HG03135 (cell line): ENCODE measurements around the gene BCL11B.

Experiments
- ATAC-seq: cut with Tn5 transposase; IDR thresholded peaks from one replicate; pipeline ENCODE4 v1.9.1; 2021; ENCODE audit warnings: mild to moderate bottlenecking, moderate library complexity; ENCODE audit not compliant: unreplicated experiment

BCL11B gene

GRCh38 chr14:99256483-99256874, 15.5 kb downstream of the BCL11B start:
- no peak for ATAC-seq

- no peak for ATAC-seq
Observed at GRCh38 chr14:99255621-99256482, 16.1 kb downstream of the BCL11B start.

GRCh38 chr14:99254328-99255009, 17.5 kb downstream of the BCL11B start:
- ATAC-seq, result no peak

GRCh38 chr14:99253890-99254289, 18.1 kb downstream of the BCL11B start:
- no peak for ATAC-seq

- no peak for ATAC-seq
Observed at GRCh38 chr14:99252940-99253868, 18.8 kb downstream of the BCL11B start.

- no peak for ATAC-seq
Observed at GRCh38 chr14:99252443-99252939, 19.5 kb downstream of the BCL11B start.

- no peak for ATAC-seq
Observed at GRCh38 chr14:99251721-99252120, 20.3 kb downstream of the BCL11B start.

GRCh38 chr14:99250636-99251208, 21.3 kb downstream of the BCL11B start:
- ATAC-seq, result no peak

- no peak for ATAC-seq
Observed at GRCh38 chr14:99249389-99249788, 22.6 kb downstream of the BCL11B start.

GRCh38 chr14:99248761-99249171, 23.2 kb downstream of the BCL11B start:
- ATAC-seq, result no peak

- ATAC-seq, result no peak
Observed at GRCh38 chr14:99247772-99248171, 24.2 kb downstream of the BCL11B start.

GRCh38 chr14:99247101-99247729, 24.8 kb downstream of the BCL11B start:
- ATAC-seq, result no peak

GRCh38 chr14:99246536-99247097, 25.4 kb downstream of the BCL11B start:
- ATAC-seq, result no peak

- ATAC-seq, result no peak
Observed at GRCh38 chr14:99245564-99246511, 26.2 kb downstream of the BCL11B start.

- ATAC-seq, result no peak
Observed at GRCh38 chr14:99244941-99245563, 26.9 kb downstream of the BCL11B start.

- no peak for ATAC-seq
Observed at GRCh38 chr14:99244367-99244901, 27.6 kb downstream of the BCL11B start.

GRCh38 chr14:99242816-99243721, 28.9 kb downstream of the BCL11B start:
- ATAC-seq, result no peak
